Stimulated activated CD8-positive, alpha-beta memory T cell treated with anti-CD3 and anti-CD28 coated beads, Interleukin-7, amount 100 ng/mL, for 24 hours (primary cell): ENCODE data around the gene PFKFB1.
"Not testable (repeated sequence)": the region's sequence is repeated elsewhere in the genome, so short reads cannot be mapped to it uniquely, and the experiment has no call there.

Experiments used
- DNase-seq: peaks from one replicate; pipeline ENCODE4 v3.0.0-alpha.2; 2020; ENCODE audit warnings: low read depth

The PFKFB1 gene

GRCh38 chrX:54992911-54993622 lies 921 bp downstream of the PFKFB1 start:
- DNase-seq: no peak

DNA sequence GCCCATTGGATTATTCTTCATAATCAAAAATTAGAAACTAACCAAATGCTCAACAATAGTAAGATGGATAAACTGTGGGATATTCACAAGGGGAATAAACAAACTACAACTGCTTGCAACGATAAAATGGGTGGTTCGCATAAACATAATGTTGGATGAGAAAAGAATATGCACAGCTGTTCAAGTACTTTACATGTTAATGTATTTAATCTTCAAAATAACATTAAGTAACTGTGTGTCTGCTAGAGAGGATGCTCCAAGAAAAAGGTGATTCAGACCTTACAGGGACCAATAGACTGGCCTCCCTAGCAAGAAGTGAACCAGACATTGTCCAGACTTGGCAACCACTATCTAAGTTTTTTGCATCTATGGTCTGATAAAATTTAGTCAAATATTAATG lies 2.3 kb downstream of the PFKFB1 start:
- DNase-seq: no peak

GRCh38 chrX:54983306-54983705 lies 10.7 kb downstream of the PFKFB1 start:
- not testable (repeated sequence) for DNase-seq

DNA sequence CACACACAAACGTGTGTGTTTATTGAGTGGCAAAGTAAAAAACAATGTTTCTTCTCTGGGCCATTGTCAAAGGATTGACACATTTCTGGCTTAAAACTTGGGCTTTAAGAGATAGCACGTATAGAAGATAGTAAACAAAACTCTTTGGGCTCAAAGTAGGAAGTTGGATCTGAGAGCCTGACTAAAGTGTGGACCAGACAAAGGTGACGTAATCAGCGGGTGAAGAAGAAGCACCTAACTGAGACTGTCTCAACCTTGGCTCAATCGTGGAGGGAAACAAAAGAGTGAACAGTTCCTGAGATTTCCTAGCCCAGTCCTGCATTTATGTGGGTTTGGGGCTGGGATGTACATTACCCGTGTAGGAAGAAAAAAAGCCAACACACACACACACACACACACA lies 13.7 kb downstream of the PFKFB1 start:
- no peak for DNase-seq

DNA sequence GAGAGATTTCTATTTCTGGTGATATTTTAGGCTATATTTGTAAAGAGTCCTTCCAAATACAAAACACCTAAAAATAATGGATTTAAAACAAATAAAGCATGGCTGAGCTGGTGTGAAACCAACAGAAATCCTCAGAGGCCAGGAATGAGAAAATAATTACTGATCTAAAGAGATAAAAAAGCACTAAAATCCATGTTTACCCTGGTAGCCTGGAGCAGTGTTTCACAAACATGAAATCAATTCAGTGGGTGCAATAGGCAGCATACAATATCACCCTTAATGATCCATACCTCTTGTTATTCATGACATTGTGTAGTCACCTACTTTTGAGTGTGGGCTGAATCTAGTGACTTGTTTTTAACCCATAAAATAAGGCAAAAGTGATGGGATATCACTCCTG lies 14.6 kb downstream of the PFKFB1 start:
- DNase-seq: no peak

DNA sequence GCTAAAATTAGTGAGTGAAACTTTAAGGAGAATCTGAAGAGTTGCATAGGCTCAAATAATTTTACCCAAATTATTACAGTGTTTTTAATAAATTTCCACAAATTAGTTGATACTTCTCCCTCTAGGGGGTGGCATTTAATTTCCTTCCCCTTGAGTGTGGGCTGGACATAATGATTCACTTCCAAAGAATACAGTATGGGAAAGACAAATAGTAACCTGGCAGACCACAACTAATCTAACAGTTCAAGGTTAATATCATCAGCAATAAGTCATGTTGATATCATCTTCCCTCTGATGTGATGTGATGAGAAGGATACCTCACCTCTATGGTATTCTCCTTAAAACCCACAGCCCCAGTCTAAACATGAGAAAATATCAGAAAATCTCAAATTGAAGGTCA lies 15.5 kb downstream of the PFKFB1 start:
- no peak for DNase-seq

DNA sequence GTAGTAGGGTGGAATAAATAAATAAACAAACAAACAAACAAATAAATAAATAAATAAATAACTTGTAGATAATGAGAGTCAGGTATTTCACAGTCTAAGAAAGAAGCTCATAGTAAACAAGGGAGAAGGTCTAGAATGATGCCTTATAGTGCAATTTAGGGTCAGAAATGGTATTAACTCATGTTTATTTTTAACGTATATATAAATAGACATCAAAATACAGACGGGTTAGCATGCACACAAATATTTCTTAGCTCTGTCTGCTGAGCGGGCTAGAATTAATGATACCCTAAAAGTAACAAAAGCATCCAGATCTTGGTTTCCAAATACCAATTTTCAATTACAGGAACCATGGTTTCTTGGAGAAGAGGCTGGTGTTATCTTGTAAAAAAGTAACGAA lies 16.6 kb downstream of the PFKFB1 start:
- no peak for DNase-seq

DNA sequence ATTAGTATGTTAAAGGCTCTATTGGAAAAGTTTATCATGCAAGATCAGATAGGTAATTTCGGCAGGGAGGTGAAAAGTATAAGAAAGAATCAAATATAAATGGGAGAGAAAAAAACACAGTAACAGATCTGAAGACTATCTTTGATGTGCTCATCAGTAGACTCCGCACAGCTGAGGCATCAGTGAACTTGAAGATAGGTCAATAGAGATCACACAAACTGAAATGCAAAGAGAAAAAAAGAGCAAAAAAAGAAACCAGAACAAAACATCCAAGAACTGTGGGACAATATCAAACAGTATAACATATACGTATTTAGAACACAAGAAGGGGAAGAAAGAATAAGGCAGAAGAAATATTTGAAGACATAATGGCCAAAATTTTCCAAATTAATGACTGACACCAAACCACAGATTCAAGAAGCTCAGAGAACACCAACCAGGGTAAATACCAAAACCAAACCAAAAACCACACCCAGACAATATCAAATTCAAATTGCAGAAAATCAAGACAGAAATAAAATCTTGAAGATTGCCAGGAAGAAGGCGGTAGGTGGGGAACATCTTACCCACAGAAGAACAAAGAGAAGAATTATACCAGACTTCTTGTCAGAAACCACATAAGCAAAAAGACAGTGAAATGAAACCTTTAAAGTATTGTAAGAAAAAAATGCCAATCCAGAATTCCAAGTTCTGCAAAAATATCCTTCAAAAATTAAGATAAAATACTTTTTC lies 29.1 kb downstream of the PFKFB1 start:
- no peak for DNase-seq

DNA sequence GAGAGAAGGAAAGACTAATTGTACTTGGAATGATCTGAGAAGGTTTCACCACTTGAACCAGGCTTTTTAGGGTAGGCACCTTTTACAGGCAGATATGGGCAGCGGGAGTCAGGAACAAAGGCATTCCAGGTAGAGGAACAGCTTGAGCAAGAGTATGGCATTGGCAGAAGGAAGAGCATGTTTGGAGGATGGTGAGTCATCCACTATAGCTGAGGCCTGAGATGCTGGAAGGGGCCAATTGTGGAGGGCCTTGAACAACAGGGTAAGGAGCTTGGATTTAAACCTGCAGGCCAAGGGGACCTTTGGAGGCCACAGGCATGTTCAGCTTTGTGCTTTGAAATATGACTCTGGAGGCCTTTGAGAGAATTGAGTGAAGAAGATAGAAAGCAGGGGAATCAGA lies 32.2 kb downstream of the PFKFB1 start:
- no peak for DNase-seq

GRCh38 chrX:54950730-54951375 lies 43.1 kb downstream of the PFKFB1 start:
- DNase-seq: no peak

DNA sequence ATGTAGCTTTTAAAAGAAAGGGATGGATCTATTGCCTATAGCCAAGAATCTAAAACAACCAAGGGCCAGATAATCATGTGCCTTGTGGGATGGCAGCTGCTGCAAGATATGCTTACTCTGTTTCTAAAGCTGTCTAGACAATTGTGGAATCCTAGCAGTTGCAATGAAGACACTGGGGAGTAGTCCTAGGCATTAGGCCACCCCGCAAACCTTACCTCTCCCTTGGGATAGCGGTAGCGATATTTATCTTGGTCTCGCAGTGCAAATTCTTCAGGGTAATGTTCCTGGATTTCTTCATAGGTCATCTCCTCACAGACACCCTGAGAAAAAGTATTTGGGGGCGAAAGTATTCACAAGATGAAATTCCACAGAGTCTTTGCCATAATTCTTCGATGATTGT lies 48.8 kb downstream of the PFKFB1 start:
- DNase-seq: no peak

- DNase-seq: no peak
These were observed 49.2 kb downstream of the PFKFB1 start for GRCh38 chrX:54944816-54945215.

DNA sequence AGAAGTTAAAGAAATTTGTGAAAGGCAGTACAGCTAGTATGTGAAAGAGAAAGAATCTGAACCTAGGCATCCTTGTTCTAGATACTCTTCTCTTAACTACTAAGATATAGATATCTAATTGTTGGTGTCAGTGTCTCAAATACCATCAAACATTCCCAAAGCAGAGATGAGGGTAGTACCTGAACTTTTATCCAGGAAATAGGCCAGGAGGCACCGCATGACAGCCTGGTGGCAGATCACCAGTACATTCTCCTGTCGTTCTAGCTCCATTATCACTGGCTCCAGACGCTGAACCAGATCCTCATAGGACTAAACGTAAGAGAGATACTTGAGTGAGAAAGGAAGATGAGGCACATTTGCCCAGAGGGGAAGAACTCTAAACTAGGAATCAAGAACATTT lies 56.6 kb downstream of the PFKFB1 start:
- DNase-seq: no peak

DNA sequence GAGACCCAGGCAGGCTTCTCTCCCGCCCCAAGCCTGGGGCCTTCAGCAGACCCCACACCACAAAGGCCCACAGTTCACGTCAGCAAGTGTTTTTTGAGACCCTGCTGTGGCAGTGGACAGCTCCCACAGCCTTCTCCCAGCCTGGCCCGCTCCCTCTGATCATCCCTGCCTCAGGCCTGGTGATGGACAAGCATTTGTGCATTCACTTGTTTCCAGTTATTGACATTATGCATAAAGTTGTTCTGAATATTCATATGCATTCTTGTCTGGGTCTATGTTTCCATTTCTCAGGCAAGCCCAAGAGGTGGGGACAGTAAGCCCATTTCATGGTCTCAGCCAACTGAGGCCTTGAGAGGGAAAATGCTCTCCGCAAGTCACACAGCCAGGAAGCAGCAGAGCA lies 58.7 kb downstream of the PFKFB1 start:
- no peak for DNase-seq

DNA sequence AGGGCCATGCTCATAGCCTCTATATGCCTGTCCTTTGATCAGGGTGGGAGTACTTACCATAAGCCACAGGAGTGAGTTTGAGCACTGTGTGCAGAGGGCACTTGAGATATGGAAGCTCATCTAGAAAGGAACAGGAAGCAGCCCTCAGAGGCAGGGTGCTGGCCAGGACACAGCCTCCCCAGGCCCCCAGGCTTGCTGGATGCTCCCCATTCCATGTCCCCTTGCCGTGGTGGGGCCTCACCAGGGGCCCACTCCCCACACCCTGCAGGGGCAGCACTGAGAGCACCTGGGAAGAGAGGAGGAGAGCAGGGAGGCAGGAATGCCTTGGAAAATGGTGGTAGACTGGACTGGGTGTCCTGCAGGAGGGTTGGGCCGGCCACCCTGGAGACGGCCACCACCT lies 59.1 kb downstream of the PFKFB1 start:
- DNase-seq: no peak

DNA sequence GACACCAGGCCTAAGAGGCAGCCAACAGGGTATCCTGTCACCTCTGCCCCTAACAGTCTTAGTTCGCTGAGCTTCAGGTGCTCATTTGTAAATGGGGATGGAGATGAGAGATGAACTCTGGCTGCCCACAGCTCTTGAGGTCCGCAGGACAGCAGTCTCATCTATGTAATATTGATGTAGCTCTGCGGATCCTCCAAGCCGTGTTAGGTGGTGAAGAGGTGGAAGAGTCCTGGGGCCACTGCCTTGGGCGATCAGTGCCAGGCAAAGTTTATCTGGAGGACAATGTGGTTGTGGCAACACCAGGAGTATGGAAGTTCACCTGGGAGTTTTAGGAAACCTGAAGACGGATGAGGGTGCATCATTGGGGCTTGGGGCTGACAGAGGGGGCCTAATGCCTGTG lies 59.9 kb downstream of the PFKFB1 start:
- DNase-seq: no peak

GRCh38 chrX:54933150-54933826 lies 60.7 kb downstream of the PFKFB1 start:
- no peak for DNase-seq

DNA sequence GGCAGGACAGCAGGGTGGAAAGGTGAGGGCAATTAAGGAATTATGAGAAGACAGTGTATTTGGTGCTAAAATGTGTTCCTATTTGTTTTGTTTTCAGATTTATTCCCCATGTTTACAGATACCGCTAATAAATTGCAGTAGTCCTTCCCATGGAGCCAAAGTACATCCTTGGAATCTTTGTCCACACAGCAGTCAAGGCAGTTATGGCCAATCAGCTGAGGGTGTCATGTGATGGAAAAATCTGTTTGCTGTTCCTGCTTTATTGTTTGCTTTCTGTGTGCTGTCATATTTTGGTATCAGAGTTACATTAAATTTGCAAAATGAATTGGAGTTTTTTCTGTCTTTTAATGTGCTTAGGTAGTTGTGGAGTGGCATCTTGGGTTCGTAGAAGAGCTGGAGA lies 62.9 kb downstream of the PFKFB1 start:
- DNase-seq: no peak

GRCh38 chrX:54930291-54931049 lies 63.5 kb downstream of the PFKFB1 start:
- DNase-seq: no peak

- DNase-seq: no peak
These were observed 65.1 kb downstream of the PFKFB1 start for GRCh38 chrX:54928876-54929275.

DNA sequence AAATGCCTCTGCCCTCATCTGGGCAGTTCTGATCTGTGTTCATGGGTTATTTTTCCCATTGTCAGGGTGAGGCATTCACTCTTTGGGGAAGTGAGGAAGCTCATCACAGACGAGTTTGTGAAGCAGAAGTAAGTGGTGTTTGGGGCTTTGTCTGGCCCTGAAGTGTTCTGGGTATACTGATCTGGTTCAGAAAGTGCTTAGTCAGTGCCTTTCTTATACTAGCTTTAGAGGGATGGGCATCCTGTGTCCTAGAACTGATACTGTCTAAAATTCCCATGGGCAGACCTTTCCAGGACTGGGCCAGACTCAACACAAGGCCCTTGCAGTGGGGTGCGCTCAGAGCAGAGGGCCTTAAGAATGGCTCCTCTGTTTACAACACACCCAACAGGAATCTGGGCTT lies 67.0 kb downstream of the PFKFB1 start:
- no peak for DNase-seq

DNA sequence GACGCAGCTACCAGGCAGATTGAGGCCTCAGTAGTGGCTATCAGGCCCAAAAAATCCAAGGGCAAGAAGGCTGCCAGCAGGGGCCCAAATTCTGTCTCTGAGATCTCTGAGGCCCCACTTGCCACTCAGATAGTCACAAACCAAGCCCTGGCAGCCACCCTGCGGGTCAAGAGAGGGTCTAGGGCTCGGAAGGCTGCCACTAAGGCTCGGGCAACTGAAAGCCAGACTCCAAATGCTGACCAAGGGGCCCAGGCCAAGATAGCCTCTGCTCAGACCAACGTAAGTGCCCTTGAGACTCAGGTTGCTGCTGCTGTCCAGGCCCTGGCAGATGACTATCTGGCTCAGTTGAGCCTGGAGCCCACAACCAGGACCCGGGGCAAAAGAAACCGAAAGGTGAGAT lies 70.6 kb downstream of the PFKFB1 start:
- no peak for DNase-seq
